ENCODE results near the gene ARHGEF7.

DNA sequence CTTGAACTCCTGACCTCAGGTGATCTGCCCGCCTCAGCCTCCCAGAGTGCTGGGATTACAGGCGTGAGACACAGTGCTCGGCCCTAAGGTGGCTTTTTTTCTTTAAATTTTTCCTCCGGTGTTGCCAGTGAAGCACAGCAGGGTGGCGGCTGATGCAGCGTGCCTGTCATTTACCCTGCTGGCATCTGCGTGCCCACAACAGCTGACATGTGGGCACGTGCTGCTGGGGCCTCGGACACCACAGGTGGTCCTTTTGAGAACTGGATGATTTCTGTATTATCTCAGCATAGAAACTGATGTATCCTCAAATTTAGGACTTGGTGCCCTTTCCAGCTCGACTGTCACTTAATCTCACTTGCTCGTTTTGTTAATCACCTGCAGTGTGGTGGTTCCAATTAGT, 174.1 kb downstream of the ARHGEF7 start:
- no peak for TF ChIP-seq CTCF (IDR thresholded peaks at IDR 0.05)
- no peak for TF ChIP-seq ZFX (IDR thresholded peaks at IDR 0.05; ENCODE audit: borderline replicate concordance)
